ENCODE measurements around the gene ZNF609.

ZNF609 gene

DNA sequence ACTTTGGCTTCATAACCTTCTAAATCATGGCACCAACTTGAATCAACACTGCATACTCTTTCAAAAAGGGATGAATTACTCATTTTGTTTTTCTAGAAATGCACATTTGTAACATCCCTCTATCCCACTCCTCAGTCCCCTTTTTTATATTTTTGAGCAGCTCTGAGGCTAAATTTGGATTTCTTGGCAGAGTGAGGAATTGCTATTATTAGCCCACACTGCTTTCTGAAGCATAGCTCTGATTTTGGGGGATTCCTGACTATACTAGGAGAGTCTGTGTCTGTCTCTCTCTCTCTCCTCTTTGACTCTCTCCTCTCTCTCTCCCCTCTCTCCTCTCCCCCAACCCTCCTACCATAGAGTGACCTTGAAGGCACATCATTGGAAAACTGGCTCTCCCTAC, 238.4 kb downstream of the ZNF609 start:
- DNase-seq = no peak

DNA sequence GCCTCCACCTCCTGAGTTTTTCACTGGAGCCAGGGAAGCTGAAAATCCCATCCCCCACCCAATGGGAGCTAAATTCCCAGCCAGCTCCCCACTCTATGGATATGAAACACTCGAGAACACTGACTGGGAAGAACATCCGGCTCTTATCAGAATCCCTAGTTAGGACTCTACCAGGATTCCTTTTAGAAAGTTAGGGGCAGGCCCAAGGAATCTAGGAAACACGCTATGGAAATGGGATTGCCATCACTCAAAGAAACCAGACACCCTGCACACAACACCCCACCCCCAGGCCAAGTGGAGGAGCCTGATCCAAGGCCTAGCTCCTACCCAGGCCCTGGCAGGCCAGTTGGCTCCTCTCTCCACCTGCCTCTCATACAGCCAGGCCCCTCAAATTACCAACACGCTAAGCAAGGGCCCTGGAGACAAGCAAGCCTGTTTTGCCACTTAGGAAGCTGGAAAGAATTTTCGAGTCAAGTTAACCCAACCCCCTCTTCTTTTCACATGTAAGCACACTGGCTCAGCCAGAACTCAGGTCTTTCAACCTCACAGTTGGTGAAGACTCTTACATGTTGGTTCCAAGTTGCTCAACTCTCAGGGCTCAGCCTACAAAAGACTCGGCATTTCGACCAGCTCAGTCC, 239.5 kb downstream of the ZNF609 start:
- no peak for DNase-seq

DNA sequence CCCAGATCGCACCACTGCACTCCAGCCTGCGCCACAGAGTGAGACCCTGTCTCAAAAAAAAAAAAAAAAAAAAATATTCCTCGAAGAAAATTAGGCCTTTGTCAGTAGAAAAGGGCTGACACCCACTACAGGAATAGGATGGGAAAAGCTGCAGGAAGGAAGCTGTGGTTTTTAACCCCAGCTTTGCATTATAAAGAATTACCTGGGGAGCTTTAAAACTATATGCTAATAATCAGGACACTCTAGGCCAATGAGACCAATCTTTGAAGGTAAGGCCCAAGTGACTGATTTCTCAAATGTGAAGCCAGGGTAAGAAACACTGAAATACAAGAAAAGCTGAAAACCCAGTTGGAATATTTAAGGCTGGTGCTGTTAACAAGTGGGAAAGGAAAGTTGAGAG, 240.7 kb downstream of the ZNF609 start:
- no peak for DNase-seq

DNA sequence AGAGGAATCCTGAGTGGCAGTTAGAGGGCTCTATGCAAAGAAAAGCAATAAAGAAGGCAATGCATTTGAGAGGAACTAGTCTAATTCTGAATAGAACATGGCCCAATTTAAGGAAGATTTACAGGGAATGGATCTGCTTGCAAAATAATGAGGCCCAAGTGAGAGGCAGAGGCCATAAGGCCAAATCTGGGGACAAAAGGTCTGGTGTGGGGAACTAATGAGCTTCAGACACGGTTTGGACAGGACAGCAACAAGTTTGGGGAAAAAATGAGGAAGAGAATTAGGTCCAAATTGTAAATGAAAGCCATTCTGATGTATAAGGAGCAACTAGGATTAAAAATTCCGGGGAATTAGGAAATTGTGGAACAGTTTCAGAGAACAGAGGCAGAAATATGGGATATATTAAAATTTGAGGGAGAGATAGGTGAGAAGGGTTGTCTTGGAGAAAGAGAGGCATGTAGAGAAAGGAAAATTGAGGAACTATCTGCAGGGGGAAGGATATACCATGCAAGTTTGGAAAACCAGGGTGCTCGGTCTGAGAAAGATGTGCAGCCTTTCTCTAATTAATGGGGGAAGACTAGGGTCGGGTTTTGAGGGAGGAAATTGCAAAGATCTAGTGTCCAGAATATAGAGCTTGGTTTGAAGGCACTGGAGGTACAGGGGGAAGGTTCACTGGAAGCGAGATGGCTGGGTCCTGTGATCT, 241.3 kb downstream of the ZNF609 start:
- no peak for DNase-seq

DNA sequence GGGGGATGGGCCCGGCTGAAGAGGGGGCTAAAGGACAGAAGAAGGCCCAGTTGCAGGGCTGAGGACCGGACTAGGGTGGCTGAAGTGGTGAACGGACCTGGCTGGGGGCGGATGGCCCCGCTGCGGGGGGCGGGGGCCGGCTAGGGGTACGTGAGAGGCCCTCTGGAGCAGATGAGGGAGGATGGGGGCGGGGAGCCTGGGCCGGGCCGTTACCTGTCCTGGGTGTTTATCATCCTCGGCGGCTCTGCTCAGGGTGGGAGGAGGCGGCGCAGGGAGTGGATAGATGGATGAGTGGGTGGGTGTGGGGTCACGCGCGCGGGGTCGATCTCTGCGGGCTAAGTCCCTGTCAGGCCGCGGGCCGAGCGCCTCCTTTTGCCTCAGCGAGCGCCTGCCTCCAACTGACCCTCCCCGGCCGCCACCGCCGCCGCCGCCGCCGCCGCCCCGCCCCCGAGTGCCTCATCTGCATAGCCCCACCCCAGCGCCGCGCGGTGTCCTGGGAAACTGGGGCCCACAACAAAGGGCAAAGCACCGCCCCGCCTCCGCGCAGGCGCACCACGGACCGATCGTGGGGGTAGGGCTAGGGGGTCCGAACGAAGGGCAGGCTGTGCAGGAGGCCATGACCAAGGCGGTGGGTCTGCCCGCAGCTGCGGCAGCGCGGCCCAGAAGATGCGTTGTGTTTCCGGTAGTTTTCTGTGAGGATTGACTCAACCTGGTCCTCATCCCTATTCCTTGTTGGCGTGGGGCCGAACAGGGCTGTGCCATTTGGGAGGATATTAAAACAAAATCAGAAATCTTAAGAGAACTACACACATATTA, 242.6 kb downstream of the ZNF609 start:
- peak; percentile 85 to 92 (median 91) for DNase-seq

DNA sequence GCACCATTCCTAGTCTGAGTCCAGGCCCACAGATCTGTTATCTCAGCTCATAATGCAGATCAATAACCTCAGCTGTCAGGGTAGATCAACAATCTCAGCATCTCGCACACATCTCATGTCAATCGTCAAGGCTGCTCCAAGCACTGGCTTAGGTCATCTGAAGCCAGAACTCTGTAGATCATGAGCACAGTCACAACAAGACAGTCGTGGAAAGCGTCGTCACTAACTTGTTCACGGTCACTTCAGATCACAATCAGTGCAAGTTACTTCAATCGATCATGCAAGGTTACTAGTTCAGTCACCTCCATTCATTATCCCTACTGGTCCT, 243.2 kb downstream of the ZNF609 start:
- DNase-seq = peak in 1 of 5 donors; percentile 11

DNA sequence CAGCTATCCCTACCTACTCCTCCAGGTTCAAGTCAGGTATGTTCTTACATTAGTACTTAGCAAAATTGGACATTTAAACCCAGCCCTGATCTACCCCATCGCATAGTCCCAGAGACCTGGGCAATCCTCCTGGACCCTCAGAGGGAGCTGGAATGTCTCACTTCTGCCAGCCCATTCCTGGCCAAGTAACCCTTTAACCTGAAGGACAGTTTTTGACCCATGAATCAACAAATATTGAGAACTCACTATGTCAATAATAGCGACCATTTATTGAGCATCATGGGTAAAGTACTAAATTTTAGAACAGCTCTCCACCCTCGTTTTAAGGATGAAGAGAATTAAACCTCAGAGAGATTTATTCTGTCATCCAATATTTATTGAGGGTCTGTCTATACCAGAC, 244.6 kb downstream of the ZNF609 start:
- DNase-seq = no peak

DNA sequence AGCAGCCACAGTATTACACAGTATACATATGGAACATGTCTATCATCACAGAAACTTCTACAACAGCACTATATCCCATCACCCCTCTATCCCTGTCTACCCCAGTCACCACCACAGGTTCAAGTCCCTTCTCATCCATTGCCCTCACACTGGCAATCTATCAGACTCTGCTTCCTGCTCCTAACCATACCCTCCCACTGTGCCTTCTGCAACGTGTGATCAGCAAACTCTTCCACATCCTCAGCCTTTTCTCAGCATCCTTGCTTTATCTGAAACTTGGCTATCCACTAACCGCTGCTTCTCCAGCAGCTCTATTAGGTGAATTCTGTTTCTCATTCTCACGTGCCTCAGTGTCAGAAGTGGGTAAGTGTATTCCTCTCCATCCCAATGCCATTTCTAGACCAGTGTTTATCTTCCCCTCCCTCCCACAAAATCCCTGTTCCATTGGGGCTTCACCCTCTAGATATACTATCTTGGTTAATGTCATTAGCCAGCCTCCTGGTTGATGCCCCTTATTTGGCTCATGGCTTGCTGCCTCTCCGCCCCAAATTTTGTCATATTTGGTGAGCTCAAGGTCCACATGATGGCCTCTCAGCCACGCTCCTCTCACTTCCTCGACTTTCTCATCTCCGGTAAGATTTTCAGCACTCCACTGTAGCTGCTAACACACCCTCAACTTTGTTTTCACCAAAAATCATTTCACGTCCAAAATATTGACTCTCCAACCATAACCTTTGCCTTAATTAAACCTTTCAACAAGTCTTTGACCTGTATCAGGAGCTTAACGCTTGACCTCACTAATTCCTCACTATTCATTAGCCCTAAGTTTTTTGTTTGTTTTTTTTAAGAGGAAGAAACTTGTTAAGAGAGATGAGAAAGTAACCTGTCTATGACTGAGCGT, 245.9 kb downstream of the ZNF609 start:
- no peak for DNase-seq

DNA sequence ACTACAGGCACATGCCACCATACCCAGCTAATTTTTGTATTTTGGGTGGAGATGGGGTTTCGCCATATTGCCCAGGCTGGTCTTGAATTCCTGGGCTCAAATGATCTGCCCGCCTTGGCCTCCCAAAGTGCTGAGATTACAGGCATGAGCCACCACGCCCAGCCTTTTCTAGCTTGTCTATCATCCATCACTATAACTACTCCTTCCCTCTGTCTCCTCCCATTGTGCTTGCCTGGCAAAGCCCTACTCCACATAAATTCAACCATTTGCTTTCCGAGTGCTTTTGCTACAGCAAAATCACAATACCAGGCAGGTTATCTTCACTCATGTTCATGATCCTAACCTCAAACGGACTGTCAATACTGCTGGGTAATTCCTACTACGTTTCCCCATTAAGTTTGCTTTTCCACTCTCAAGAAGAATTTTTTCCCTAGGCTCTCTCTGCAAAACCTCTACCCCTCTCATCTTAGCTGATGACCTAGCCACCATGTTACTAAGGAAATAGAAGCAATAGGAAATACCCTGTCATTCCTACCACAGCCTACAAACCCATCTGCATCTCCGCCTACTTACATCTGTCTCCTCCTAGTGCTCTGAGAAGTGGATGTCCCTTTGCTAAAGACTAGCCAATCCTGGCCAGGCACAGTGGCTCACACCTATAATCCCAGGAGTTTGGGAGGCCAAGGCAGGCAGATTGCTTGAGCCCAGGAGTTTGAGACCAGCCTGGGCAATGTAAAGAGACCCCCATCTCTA, 250.5 kb downstream of the ZNF609 start:
- DNase-seq = no peak

DNA sequence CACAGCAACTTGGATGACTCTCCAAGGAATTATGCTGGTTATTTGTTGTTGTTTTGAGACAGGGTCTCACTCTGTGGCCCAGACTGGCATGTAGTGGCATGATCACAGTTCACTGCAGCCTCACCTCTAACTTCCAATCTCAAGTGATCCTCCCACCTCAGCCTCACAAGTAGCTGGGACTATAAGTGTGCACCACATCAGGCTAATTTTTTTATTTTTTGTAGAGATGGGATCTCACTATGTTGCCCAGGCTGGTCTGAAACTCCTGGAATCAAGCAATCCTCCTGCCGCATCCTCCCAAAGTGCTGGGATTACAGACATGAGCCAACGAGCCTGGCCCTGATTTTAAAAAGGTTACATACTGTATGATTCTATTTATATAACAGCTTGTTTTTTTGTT, 252.0 kb downstream of the ZNF609 start:
- no peak for DNase-seq

DNA sequence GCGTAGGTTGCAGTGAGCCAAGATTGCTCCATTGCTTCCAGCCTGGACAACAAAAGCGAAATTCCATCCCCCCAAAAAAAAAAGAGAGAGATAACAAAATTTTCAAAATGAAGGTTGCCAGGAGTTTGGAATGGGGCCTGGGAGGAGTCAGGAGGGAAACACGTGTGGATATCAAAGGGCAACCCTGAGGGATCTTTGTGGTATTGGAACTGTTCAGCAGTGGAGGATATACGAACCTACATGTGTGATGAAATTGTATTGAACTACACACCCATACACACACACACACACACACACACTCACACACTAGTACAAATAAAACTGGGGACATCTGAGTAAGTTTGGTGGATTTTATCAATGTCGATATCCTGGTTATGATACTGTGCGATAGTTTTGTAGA, 253.2 kb downstream of the ZNF609 start:
- DNase-seq = no peak

DNA sequence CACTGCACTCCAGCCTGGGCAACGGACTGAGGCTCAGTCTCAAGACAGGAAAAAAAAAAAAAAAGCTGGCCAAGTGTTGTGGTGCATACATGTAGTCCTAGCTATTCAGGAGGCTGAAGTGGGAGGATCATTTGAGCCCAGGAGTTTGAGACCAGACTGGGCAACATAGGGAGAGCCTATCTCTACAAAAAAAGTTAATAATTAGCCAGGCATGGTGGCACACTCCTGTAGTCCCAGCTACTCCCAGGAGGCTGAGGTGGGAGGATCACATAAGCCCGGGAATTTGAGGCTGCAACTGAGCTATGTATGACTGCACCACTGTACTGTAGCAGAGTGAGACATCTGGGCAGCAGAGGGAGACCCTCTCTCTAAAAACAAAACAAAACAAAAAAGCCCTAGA, 256.1 kb downstream of the ZNF609 start:
- DNase-seq = no peak

DNA sequence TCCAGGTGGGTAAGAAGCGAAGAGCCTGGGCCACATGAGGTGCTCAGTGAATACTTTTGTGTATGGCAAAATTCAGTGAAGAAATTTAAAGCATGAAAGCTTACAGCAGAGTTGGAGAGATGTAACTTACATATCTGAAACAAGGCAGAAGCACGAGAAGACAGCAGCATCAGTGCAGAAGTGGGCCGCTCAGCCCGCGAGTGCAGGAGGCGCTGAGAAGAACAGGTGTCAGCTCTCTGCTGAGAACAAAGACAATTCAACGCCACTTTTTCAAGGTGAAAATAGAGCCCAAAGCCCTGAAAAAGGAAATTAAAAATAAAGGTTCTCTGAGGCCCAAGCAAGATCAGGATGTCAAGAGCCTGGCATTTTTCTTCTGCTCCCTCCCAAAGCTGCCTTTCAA, 256.8 kb downstream of the ZNF609 start:
- DNase-seq = no peak

DNA sequence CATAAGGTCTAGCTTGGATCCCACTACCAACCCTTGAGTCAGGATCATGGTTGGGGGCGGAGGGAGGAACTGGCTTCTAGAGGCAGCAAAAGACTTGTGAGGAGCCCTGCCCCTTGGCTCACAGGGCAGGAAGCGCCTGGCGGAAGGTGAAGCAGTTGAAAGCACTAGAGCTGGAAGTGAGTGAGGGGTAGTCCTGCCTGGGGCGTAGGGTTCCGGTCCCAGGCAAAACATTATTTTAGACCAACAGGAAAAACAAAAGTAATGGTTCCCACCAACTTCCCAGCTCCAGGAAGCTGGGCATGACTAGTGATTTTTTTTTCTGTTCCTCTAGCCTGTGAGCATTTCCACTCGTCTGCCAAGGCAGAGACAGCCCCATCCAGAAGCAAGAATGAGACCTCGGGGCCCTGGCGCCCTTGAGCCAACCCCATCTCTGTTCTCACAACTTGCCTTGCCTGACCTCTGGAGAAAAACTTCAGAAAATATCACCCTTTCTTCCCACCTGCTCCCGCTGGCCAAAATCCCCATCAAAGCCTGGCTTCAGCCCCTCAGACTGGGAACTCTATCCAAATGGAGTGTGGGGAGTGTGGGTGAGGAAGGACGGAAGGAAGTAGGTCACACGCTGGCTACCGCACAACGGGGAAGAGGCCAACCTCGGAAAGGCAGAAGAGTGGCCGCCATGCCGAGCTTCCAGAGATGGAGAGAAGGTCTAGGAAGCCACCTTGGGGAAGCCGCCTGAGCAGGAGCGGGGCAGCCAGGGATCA, 257.5 kb downstream of the ZNF609 start:
- DNase-seq = no peak

DNA sequence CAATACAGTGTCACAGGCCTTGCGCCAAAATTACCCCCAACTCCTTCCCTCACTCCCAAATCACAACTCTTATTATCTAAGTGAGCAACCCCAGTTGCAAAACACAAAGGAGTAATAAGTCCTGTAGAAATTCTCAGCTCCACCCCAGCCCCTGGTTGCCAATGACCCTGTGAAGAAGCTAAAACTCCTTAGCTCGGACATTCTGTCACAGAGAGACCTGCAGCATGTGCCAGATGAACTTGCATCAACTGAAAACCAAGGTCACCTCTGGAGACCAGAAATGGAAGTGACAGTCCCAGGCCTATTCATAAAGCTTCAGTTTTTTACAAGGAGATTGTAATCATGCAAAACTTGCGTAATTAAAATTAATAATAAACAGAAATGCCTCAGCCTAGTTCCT, 259.8 kb downstream of the ZNF609 start:
- DNase-seq = no peak

DNA sequence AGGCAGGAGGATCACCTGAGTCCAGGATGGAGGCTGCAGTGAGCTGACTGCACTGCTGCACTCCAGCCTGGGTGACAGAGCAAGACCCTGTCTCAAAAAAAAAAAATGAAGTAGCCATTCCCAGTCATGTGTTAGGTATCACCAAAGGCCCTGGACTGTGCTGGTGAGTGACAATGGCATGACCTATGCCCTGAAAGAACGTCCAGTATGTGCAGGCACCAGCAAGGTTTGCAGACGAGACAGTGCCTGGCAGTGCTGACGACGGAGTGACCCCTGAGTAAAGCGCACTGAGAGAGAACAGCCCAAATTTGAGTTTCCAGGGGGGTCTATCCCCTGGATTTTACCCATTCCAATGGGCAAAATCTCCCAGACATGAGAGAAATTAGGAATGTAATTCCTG, 269.8 kb downstream of the ZNF609 start:
- no peak for DNase-seq

DNA sequence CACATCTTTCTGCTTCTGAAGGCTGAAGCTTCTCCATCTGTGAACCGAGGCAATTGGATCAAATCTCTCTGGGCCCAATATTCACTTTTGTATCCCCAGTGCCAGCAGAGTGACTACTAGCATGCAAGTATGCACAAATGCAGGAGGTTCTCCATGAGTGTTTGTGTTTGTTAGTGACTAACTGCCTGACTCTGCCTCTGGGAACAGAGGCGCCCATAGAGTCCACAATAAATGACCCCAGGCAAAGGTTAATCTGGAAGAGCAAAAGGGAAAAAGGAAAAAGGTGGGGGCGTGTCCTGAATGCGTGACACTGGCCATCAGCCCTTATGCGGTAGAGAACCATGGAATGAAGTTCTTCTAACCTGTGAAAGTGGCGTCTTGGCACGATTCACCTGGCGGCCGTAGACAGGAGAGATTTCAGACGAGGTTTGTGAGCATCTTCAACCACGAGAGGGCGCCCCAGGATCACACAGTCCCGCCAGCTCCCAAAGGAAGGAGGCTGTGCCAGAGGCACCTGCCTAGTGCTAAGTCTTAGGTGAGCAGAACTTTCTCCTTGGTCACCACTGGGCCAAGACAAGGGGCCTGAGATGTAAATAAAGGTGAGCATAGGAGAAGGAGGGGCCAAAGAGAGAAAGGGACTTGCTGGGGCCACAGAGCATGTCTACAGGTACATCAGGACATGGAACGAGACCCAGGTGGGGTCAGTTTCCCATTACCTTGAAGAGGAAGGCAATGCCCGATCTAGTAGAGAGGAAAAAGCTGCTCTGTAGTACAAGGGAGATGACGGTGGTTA, 270.8 kb downstream of the ZNF609 start:
- DNase-seq = peak; percentile 57 to 86 (median 72)

DNA sequence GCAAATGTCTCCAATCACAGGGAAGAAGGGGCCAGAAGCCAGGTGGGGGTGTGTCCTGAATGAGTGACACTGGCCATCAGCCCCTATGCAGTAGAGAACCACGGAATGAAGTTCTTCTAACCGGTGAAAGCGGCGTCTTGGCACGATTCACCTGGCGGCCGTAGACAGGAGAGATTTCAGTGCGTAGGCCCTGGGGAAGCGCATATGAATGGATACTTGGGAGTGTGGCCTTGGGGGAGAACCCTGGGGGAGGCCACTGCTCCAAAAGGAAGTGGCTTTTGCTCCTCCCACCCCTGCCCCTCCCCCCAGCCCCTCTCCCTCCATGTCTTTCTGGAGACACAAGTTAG, 271.4 kb downstream of the ZNF609 start:
- no peak for DNase-seq

DNA sequence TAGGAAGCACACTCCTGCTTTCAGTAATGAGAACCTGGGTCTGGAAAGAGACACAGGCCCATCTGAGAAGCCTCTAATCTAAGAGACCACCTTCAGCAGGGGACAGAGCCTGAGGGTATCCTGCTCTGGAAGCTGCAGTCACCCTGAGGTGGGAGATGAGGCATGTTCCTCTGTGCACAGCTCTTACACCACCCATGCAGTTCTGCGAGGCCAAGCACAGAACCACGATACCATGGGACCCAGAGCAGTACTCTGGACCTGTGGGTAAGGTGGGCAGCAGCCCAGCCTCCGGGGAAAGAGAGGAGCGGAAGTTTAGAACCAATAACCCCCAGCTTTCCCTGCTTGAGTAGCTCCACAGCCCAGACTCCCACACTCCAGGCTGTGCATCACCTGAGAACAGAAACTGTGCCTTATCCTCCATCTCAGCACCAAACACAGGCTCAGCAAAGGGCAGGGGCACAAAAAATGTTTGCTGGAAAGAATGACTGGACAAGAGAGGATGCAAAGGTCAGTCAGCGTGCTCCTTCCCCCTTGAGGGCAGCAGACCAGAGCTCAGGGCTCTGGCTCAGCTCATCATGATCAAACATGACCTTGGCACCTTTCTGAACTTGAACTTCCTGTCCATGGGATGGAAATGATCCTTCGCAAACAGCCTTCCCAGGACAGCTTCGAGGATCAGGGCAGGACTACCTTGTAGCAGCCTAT, 271.9 kb downstream of the ZNF609 start:
- no peak for DNase-seq
